Liver (tissue), 5 donors: ENCODE measurements around the gene ZNF664. TPM values are rescaled to one million over a fixed set of nuclear protein-coding genes. Genes with fewer than 3 reads are reported as not detected.

ENCODE experiments used
- polyA plus RNA-seq, 2 donors: library from polyadenylated mRNA; stranded (reverse) in 1 of 2; unstranded in 1 of 2; fragments of 200-250 nt in 1 of 2; fragments of >200 nt in 1 of 2; fragmentation: Nextera tagmentation in 1 of 2; extraction: Ambion mirVana in 1 of 2; gene quantifications; one replicate each; pipeline versions ENCODE4 v1.2.1 to v1.2.3, GENCODE V29; 2013 to 2015
- small RNA-seq: library from RNA; depleted of rRNA; stranded (forward); fragments of <200 nt; gene quantifications from one replicate; pipeline ENCODE3, GENCODE V24; 2014
- total RNA-seq, 2 donors: library from RNA; depleted of rRNA; stranded (reverse); fragments of >200 nt; gene quantifications; one replicate each; pipeline ENCODE4 v1.2.3, GENCODE V29; 2014
- donor health status: healthy.
- donor health status: healthy.
- donor health status: healthy.

The ZNF664 gene
- total and polyA plus RNA-seq, 4 donors: 7.2 to 40.3 (median 29.6) TPM

Small RNA genes within 50 kb of the gene (small RNA-seq; reads per million reads assigned to genes)
- gene AC068790.4: not detected
- gene AC068790.6: not detected

Other genes starting within 250 kb of the ZNF664 start
- under 1 TPM; 0.05 to 0.08 TPM for gene DNAH10, start 210.9 kb upstream of the ZNF664 start, total RNA-seq
- under 1 TPM; 0.05 to 0.47 TPM for gene DNAH10, start 210.9 kb upstream of the ZNF664 start, polyA plus RNA-seq
- gene CCDC92, start 384 bp upstream of the ZNF664 start, total RNA-seq: 1 to 10 TPM; 2.1 to 6.0 TPM
- gene CCDC92, start 384 bp upstream of the ZNF664 start, polyA plus RNA-seq: 10 to 100 TPM; 12.6 to 14.6 TPM